HCT116 (cell line): ENCODE results near the gene SLC22A7. TPM values are rescaled to one million over a fixed set of nuclear protein-coding genes. Genes with fewer than 3 reads are reported as not detected.

Source experiments
- ATAC-seq: fragments of 200-7000 bp; cut with Tn5 transposase; 2 replicates; pipeline ENCODE4 v1.9.1; 2020; ENCODE audit warnings: mild to moderate bottlenecking, moderate library complexity
- BruUV-seq: library from RNA; stranded (reverse); fragments of 400-500 nt; replicated peaks from 2 replicates; lab custom pipeline; 2021; lab: Mats Ljungman, UMichigan
- CTCF ChIA-PET: fragments of 300-600 bp; sonication (Branson Sonifier 250); formaldehyde crosslinking; loops from one replicate; lab custom pipeline; 2021; ENCODE audit warnings: antibody characterized with exemption; lab: Charles Lee
- POLR2A ChIA-PET: fragments of 300-600, 350-600 bp; sonication (Branson Sonifier 250); formaldehyde crosslinking; loops from one replicate; lab custom pipeline; 2021; ENCODE audit warnings: antibody characterized with exemption; lab: Charles Lee
- RAD21 ChIA-PET, 2 experiments: fragments of 300-600 bp; sonication (Branson Sonifier 250); formaldehyde crosslinking; loops; one replicate each; lab custom pipeline; 2023; ENCODE audit warnings: low total read pairs in 2 of 2; ENCODE audit not compliant: uncharacterized antibody in 2 of 2, unreplicated experiment in 2 of 2, low non-redundant PET in 1 of 2; lab: Charles Lee
- DNase-seq: peaks from one replicate; pipeline ENCODE4 v3.0.0-alpha.2; 2010; ENCODE audit warnings: low read depth, low spot score
- H2AFZ ChIP-seq: fragments of 200-600 bp; shearing (Covaris generic), sonication (generic); 2 replicates; pipeline ENCODE4 v1.6.1; 2017; ENCODE audit warnings: low read depth, mixed run types, mixed read lengths, antibody characterized with exemption, low read length; ENCODE audit not compliant: poor library complexity, severe bottlenecking
- H3K27ac ChIP-seq: 2 replicates; pipeline ENCODE4 v1.5.1; 2012; ENCODE audit warnings: low read depth, low read length
- H3K27me3 ChIP-seq: fragments of 200-600 bp; sonication (generic); 2 replicates; pipeline ENCODE4 v1.6.1; 2016; ENCODE audit warnings: mixed run types, low read length, mixed read lengths; ENCODE audit not compliant: insufficient read depth
- H3K36me3 ChIP-seq, 2 experiments: fragments of 200-500 bp in 1 of 2; fragments of 200-600 bp in 1 of 2; sonication (Bioruptor generic) in 1 of 2; sonication (generic) in 1 of 2; 2 replicates each; pipeline versions ENCODE4 v1.5.1 to v1.6.1; 2014 to 2016; ENCODE audit warnings: low read length in 2 of 2, inconsistent platforms in 1 of 2, mixed read lengths in 1 of 2, mixed run types in 1 of 2; ENCODE audit not compliant: insufficient read depth in 2 of 2, control insufficient read depth in 1 of 2
- H3K4me1 ChIP-seq, 2 experiments: fragments of 200-600 bp in 1 of 2; sonication (generic) in 1 of 2; 2 replicates each; pipeline versions ENCODE4 v1.5.1 to v1.6.1; 2012 to 2017; ENCODE audit warnings: low read length in 2 of 2, inconsistent platforms in 1 of 2, mild to moderate bottlenecking in 1 of 2, mixed read lengths in 1 of 2, mixed run types in 1 of 2, moderate library complexity in 1 of 2; ENCODE audit not compliant: insufficient read depth in 2 of 2, control insufficient read depth in 1 of 2
- H3K4me2 ChIP-seq: fragments of 200-600 bp; sonication (generic); 2 replicates; pipeline ENCODE4 v1.6.1; 2017; ENCODE audit warnings: mixed run types, low read length, mixed read lengths
- H3K4me3 ChIP-seq, 2 experiments: fragments of 200-600 bp in 1 of 2; sonication (generic) in 1 of 2; replicated peaks in 1 of 2; 2 replicates each; pipeline ENCODE4 v1.5.1; 2011 to 2016; ENCODE audit warnings: low read length in 2 of 2, control low read depth in 1 of 2, low read depth in 1 of 2, mild to moderate bottlenecking in 1 of 2, mixed read lengths in 1 of 2, mixed run types in 1 of 2
- H3K79me2 ChIP-seq: fragments of 200-600 bp; sonication (generic); 2 replicates; pipeline ENCODE4 v1.6.1; 2017; ENCODE audit warnings: mild to moderate bottlenecking, mixed run types, low read length, moderate library complexity, mixed read lengths; ENCODE audit not compliant: insufficient read depth
- H3K9ac ChIP-seq: fragments of 200-600 bp; sonication (generic); 2 replicates; pipeline ENCODE4 v1.6.1; 2016; ENCODE audit warnings: low read length, mixed read lengths
- H3K9me2 ChIP-seq: fragments of 200-600 bp; sonication (generic), shearing (Covaris generic); 2 replicates; pipeline ENCODE4 v1.6.1; 2017; ENCODE audit warnings: mixed run types, mild to moderate bottlenecking, moderate library complexity; ENCODE audit not compliant: insufficient read depth
- H3K9me3 ChIP-seq, 2 experiments: fragments of 200-500 bp in 1 of 2; fragments of 200-600 bp in 1 of 2; sonication (Bioruptor generic) in 1 of 2; sonication (generic) in 1 of 2; 2 replicates each; pipeline ENCODE4 v1.6.1; 2014 to 2017; ENCODE audit warnings: low read length in 2 of 2, mixed read lengths in 2 of 2, inconsistent platforms in 1 of 2, low read depth in 1 of 2, mild to moderate bottlenecking in 1 of 2, mixed run types in 1 of 2, moderate library complexity in 1 of 2; ENCODE audit not compliant: control insufficient read depth in 1 of 2, insufficient read depth in 1 of 2
- H4K20me1 ChIP-seq: fragments of 200-600 bp; sonication (generic), shearing (Covaris generic); 2 replicates; pipeline ENCODE4 v1.6.1; 2017; ENCODE audit warnings: mixed run types, mild to moderate bottlenecking, moderate library complexity; ENCODE audit not compliant: insufficient read depth
- SRF ChIP-seq: IDR thresholded peaks from 2 replicates; pipeline ENCODE4 v1.6.1; 2012; ENCODE audit warnings: low read depth
- TCF7L2 ChIP-seq: IDR thresholded peaks from 2 replicates; pipeline ENCODE4 v1.7.0; 2011; ENCODE audit warnings: borderline replicate concordance, inconsistent platforms; ENCODE audit not compliant: insufficient read depth, insufficient read length; ENCODE audit errors: extremely low read depth
- ZFX ChIP-seq: fragments of 450-650 bp; IDR thresholded peaks from 2 replicates; pipeline ENCODE4 v1.6.1; 2017
- intact Hi-C: fragments of 100-400 bp; cut with micrococcal nuclease; formaldehyde crosslinking; loops from 2 replicates; pipeline ENCODE4 v1.10.0; 2022
- total RNA-seq: library from RNA; stranded (reverse); gene quantifications from one replicate; pipeline ENCODE4 v1.2.1, GENCODE V29; 2021; ENCODE audit not compliant: unreplicated experiment
- TF ChIP-seq, protein P1 (sequence below): IDR thresholded peaks from 2 replicates; pipeline ENCODE4 v1.6.1; 2012
- TF ChIP-seq, protein P2 (sequence below), 3 experiments: fragments of 200-600 bp in 1 of 3; sonication (generic) in 1 of 3; IDR thresholded peaks in 2 of 3; conservative IDR thresholded peaks in 1 of 3; 2 replicates each; pipeline ENCODE4 v1.5.1; 2012 to 2017; ENCODE audit warnings: low read depth in 2 of 3, low read length in 2 of 3, antibody characterized with exemption in 1 of 3, borderline replicate concordance in 1 of 3, control low read depth in 1 of 3, mild to moderate bottlenecking in 1 of 3, mixed read lengths in 1 of 3, mixed run types in 1 of 3, moderate library complexity in 1 of 3; ENCODE audit not compliant: insufficient read depth in 1 of 3
- TF ChIP-seq, protein P3 (sequence below): IDR thresholded peaks from 2 replicates; pipeline ENCODE4 v1.6.1; 2012; ENCODE audit warnings: low read depth
- TF ChIP-seq, protein P4 (sequence below): IDR thresholded peaks from 2 replicates; pipeline ENCODE4 v1.6.1; 2011; ENCODE audit warnings: mild to moderate bottlenecking, low read length, moderate library complexity; ENCODE audit not compliant: insufficient replicate concordance; ENCODE audit errors: extremely low read depth

The SLC22A7 gene
- total RNA-seq, 1 experiment from 2014 or later, result not detected

DNA sequence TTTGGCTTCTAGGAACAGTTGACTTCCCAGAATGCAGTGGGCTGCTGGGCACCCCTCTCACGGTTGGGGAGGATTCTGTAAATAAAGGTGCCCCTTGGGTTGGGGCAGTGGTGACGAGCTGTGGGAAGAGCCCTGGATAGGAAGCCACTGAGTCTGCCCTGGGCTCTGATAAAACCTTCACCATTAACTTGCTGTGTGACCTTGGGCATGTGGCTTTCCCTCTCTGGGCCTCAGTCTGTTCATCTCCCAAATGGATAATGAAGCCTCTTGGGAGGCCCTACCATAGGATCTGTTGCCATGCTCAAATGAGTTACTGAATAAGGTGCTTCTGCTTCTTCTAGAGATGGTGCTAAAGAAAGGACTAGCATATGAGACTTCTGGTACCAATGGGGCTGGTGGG, 6.8 kb downstream of the SLC22A7 start:
- no peak overlapping the region for H3K27ac ChIP-seq
- no peaks in the 10 kb centered on the region for H3K9me2 ChIP-seq
- no TSS peak for BruUV-seq
- H3K4me3 ChIP-seq, result no peak overlapping the region
- no peak for TF ChIP-seq TCF7L2
- H4K20me1 ChIP-seq, result no peaks in the 10 kb centered on the region
- H3K4me2 ChIP-seq, result no peak overlapping the region
- H3K79me2 ChIP-seq, result no peaks in the 10 kb centered on the region
- no peaks in the 10 kb centered on the region for H3K4me1 ChIP-seq
- ChIA-PET CTCF (no interaction called here), RAD21 (no interaction called here), POLR2A (no interaction called here)
- H3K9me3 ChIP-seq, result no peaks in the 10 kb centered on the region
- ATAC-seq, result no peak
- H3K27me3 ChIP-seq, result no peaks in the 10 kb centered on the region
- no peak overlapping the region for H2AFZ ChIP-seq
- H3K36me3 ChIP-seq, result no peaks in the 10 kb centered on the region
- H3K9ac ChIP-seq, result no peak overlapping the region
- no peak for DNase-seq
- intact Hi-C loops, result no loop called here

DNA sequence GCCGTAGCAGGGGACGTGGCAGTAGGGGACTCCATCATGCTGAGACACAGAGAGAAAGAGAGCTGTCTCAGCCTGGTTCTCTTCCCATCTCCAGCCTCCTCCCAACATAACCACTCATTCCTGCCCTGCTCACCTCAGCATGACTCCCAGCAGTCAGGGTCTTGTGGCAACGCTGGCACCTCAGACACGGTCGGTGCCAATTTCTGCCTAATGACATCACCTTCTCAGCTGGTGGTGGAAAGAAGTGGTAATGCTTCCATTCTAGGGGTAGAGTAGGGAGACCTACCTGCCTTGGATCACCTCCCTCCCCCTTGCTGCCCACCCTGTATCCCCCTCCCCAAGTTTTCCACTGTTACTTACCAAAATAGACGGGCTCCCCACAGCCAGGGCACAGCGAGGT, 8.0 kb downstream of the SLC22A7 start:
- BruUV-seq, result no TSS peak
- ChIA-PET POLR2A (no interaction called here), CTCF (no interaction called here), RAD21 (no interaction called here)
- Histone ChIP-seq H3K4me3 (no peak overlapping the region), H3K36me3 (no peaks in the 10 kb centered on the region), H3K27ac (no peak overlapping the region), H3K9me2 (no peaks in the 10 kb centered on the region), H3K4me2 (no peak overlapping the region), H3K79me2 (no peaks in the 10 kb centered on the region), H3K9ac (no peak overlapping the region), H3K9me3 (no peaks in the 10 kb centered on the region), H3K4me1 (peaks cover 2 to 8% of the 10 kb centered on the region in 2 experiments; a peak in 3 of 4 replicates), H3K27me3 (no peaks in the 10 kb centered on the region), H2AFZ (no peak overlapping the region), H4K20me1 (no peaks in the 10 kb centered on the region)
- TF ChIP-seq, protein P1, sequence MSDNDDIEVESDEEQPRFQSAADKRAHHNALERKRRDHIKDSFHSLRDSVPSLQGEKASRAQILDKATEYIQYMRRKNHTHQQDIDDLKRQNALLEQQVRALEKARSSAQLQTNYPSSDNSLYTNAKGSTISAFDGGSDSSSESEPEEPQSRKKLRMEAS, result no peak
- no peak for TF ChIP-seq ZFX
- TF ChIP-seq TCF7L2, result no peak
- TF ChIP-seq, protein P2, sequence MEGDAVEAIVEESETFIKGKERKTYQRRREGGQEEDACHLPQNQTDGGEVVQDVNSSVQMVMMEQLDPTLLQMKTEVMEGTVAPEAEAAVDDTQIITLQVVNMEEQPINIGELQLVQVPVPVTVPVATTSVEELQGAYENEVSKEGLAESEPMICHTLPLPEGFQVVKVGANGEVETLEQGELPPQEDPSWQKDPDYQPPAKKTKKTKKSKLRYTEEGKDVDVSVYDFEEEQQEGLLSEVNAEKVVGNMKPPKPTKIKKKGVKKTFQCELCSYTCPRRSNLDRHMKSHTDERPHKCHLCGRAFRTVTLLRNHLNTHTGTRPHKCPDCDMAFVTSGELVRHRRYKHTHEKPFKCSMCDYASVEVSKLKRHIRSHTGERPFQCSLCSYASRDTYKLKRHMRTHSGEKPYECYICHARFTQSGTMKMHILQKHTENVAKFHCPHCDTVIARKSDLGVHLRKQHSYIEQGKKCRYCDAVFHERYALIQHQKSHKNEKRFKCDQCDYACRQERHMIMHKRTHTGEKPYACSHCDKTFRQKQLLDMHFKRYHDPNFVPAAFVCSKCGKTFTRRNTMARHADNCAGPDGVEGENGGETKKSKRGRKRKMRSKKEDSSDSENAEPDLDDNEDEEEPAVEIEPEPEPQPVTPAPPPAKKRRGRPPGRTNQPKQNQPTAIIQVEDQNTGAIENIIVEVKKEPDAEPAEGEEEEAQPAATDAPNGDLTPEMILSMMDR (IDR thresholded peaks at IDR 0.05 in 2 of 3, conservative IDR thresholded peaks at IDR 0.05 in 1 of 3; ENCODE audit: borderline replicate concordance in 1 of 3, insufficient read depth in 1 of 3, low read depth in 2 of 3, low read length in 2 of 3), result no peak
- TF ChIP-seq, protein P3, sequence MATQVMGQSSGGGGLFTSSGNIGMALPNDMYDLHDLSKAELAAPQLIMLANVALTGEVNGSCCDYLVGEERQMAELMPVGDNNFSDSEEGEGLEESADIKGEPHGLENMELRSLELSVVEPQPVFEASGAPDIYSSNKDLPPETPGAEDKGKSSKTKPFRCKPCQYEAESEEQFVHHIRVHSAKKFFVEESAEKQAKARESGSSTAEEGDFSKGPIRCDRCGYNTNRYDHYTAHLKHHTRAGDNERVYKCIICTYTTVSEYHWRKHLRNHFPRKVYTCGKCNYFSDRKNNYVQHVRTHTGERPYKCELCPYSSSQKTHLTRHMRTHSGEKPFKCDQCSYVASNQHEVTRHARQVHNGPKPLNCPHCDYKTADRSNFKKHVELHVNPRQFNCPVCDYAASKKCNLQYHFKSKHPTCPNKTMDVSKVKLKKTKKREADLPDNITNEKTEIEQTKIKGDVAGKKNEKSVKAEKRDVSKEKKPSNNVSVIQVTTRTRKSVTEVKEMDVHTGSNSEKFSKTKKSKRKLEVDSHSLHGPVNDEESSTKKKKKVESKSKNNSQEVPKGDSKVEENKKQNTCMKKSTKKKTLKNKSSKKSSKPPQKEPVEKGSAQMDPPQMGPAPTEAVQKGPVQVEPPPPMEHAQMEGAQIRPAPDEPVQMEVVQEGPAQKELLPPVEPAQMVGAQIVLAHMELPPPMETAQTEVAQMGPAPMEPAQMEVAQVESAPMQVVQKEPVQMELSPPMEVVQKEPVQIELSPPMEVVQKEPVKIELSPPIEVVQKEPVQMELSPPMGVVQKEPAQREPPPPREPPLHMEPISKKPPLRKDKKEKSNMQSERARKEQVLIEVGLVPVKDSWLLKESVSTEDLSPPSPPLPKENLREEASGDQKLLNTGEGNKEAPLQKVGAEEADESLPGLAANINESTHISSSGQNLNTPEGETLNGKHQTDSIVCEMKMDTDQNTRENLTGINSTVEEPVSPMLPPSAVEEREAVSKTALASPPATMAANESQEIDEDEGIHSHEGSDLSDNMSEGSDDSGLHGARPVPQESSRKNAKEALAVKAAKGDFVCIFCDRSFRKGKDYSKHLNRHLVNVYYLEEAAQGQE, result no peak
- no peak for TF ChIP-seq SRF
- TF ChIP-seq, protein P4, sequence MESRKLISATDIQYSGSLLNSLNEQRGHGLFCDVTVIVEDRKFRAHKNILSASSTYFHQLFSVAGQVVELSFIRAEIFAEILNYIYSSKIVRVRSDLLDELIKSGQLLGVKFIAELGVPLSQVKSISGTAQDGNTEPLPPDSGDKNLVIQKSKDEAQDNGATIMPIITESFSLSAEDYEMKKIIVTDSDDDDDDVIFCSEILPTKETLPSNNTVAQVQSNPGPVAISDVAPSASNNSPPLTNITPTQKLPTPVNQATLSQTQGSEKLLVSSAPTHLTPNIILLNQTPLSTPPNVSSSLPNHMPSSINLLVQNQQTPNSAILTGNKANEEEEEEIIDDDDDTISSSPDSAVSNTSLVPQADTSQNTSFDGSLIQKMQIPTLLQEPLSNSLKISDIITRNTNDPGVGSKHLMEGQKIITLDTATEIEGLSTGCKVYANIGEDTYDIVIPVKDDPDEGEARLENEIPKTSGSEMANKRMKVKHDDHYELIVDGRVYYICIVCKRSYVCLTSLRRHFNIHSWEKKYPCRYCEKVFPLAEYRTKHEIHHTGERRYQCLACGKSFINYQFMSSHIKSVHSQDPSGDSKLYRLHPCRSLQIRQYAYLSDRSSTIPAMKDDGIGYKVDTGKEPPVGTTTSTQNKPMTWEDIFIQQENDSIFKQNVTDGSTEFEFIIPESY, result no peak
- DNase-seq, result no peak
- no peak for ATAC-seq
- intact Hi-C loops, result no loop called here
